ENCODE results near the gene CHCHD2.

GRCh38 chr7:56087445-56087844 lies 18.8 kb downstream of the CHCHD2 start:
- no peak for TF ChIP-seq CTCF (IDR thresholded peaks at IDR 0.05; ENCODE audit: low read depth, low read length, poor library complexity, severe bottlenecking)
- no peak for TF ChIP-seq EZH2phosphoT487 (IDR thresholded peaks at IDR 0.05; ENCODE audit: borderline replicate concordance, low read length)

All from DOHH2 (cell line).